Ovary (tissue), 9 donors: ENCODE results near the gene MSI2. TPM values are rescaled to one million over a fixed set of nuclear protein-coding genes. Genes with fewer than 3 reads are reported as not detected.

Source experiments
- DNase-seq, 5 donors: peaks; one replicate each; pipeline ENCODE4 v3.0.0-alpha.2; 2019 to 2020
- H3K27ac ChIP-seq, 2 donors: fragments of 200-600 bp; one replicate each; pipeline versions ENCODE4 v1.5.1 to v1.8.0; 2019 to 2022
- H3K27me3 ChIP-seq: fragments of 200-600 bp; one replicate; pipeline ENCODE4 v1.8.0; 2022
- H3K36me3 ChIP-seq: fragments of 200-600 bp; sonication (generic); one replicate; pipeline ENCODE4 v1.5.1; 2019
- H3K4me1 ChIP-seq: one replicate; pipeline ENCODE4 v1.8.1; 2013; ENCODE audit warnings: mild to moderate bottlenecking, moderate library complexity; ENCODE audit not compliant: insufficient read depth
- H3K4me3 ChIP-seq: fragments of 200-600 bp; sonication (generic); one replicate; pipeline ENCODE4 v1.5.1; 2017
- H3K9me3 ChIP-seq, 2 donors: fragments of 200-600 bp in 1 of 2; sonication (generic) in 1 of 2; one replicate each; pipeline versions ENCODE4 v1.5.1 to v1.8.1; 2013 to 2019; ENCODE audit warnings: mild to moderate bottlenecking in 1 of 2, moderate library complexity in 1 of 2
- CTCF ChIP-seq, 3 donors: fragments of 450-650 bp in 2 of 3; fragments of 200-600 bp in 1 of 3; IDR thresholded peaks; one replicate each; pipeline versions ENCODE4 v1.5.1 to v1.8.0; 2016 to 2022; ENCODE audit warnings: antibody characterized with exemption in 3 of 3, mild to moderate bottlenecking in 1 of 3
- EP300 ChIP-seq: sonication (generic); formaldehyde crosslinking; IDR thresholded peaks from one replicate; pipeline ENCODE4 v1.6.1; 2017; ENCODE audit warnings: antibody characterized with exemption
- POLR2A ChIP-seq: fragments of 450-650 bp; IDR thresholded peaks from one replicate; pipeline ENCODE4 v1.6.1; 2017; ENCODE audit warnings: antibody characterized with exemption, mild to moderate bottlenecking, moderate library complexity
- WGBS, 3 donors: extraction: QIAGEN DNeasy Blood & Tissue Kit in 1 of 3; methylation state at CpG; one replicate each; pipeline versions ENCODE4 v1.1.5 to v1.1.7; 2013 to 2017; 5-methylcytosine and 5-hydroxymethylcytosine counted together
- intact Hi-C, 4 donors: fragments of 100-400 bp; cut with DNase I; formaldehyde crosslinking; loops; one replicate each; pipeline versions ENCODE4 v1.11.0 to v1.15.1; 2022 to 2023
- polyA plus RNA-seq, 2 donors: library from polyadenylated mRNA; stranded (reverse); fragments of 200-250 nt in 1 of 2; fragments of 350-450 nt in 1 of 2; fragmentation: Illumina TruSeq in 1 of 2; extraction: RNeasy Lipid Tissue Mini Kit (QIAGEN cat#74804) in 1 of 2; gene quantifications; one replicate each; pipeline ENCODE4 v1.2.3, GENCODE V29; 2013 to 2014
- total RNA-seq, 7 donors: library from RNA; depleted of rRNA in 2 of 7; stranded (reverse); fragments of >200 nt in 2 of 7; fragmentation: NEBNext Ultra II Directional in 3 of 7; extraction: Animal tissue kit (Norgen Biotek cat#: 25700) in 3 of 7; gene quantifications; one replicate each; pipeline versions ENCODE4 v1.1.0 to v1.2.4, GENCODE V29; 2016 to 2023
- donor health status: DM: no; HTN: no; CAD: no; lungs with moderate emphysema.
- donor health status: DM: no; HTN: no; CAD: no.
- donor health status: Bipolar disorder and iron deficiency.
- donor health status: DM: yes; HTN: yes; CAD: no.
- donor health status: DM: no; HTN: no; CAD: no.
- donor health status: DM: yes; HTN: yes; CAD: no.

The MSI2 gene
- total and polyA plus RNA-seq, 9 donors = 43.1 to 199 (median 120) TPM

DNA sequence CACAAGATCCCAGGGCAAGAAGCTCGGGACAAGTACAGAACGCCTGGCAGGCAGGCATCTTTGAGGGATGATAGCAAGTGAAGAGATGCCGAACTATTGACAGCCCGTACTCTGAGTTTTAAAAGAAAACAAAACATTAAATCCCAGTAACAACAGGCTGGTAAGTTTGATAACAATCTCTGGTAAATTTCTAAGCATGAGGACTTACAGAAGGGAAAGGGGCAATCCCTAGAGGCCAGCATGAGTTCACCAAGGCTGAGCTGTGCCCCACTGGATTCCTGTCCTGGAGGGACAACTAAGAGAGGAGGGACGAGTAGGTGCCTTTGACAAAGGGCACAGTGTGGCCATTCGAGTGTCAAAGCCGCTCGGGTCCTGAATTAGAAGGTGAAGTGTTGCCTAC is 462.6 kb downstream of the MSI2 start:
- H3K27ac ChIP-seq = no peak overlapping the region
- H3K36me3 ChIP-seq = no peaks in the 10 kb centered on the region
- intact Hi-C loops = no loop called here
- DNase-seq = no peak
- peaks cover 2% of the 10 kb centered on the region for H3K4me1 ChIP-seq
- H3K27me3 ChIP-seq = no peaks in the 10 kb centered on the region
- no peak for TF ChIP-seq POLR2A
- TF ChIP-seq CTCF (IDR thresholded peaks at IDR 0.05) = no peak
- TF ChIP-seq EP300 = no peak
- no peak overlapping the region for H3K4me3 ChIP-seq
- WGBS, 3 donors = 79 to 83% (median 82%) methylated on average over 8 of the region's 8 CpGs
- H3K9me3 ChIP-seq = no peaks in the 10 kb centered on the region

GRCh38 chr17:57720386-57721035 is 464.2 kb downstream of the MSI2 start:
- DNase-seq = no peak
- Histone ChIP-seq H3K9me3 (no peaks in the 10 kb centered on the region), H3K4me3 (no peak overlapping the region), H3K4me1 (no peaks in the 10 kb centered on the region), H3K36me3 (no peaks in the 10 kb centered on the region), H3K27me3 (no peaks in the 10 kb centered on the region), H3K27ac (no peak overlapping the region)
- TF ChIP-seq POLR2A = no peak
- no peak for TF ChIP-seq CTCF (IDR thresholded peaks at IDR 0.05)
- no peak for TF ChIP-seq EP300
- intact Hi-C loops = no loop called here
- WGBS, 3 donors = 78 to 92% (median 88%) methylated on average over 2 of the region's 2 CpGs

- Histone ChIP-seq H3K4me1 (no peaks in the 10 kb centered on the region), H3K27me3 (no peaks in the 10 kb centered on the region), H3K36me3 (no peaks in the 10 kb centered on the region), H3K9me3 (no peaks in the 10 kb centered on the region), H3K27ac (no peak overlapping the region), H3K4me3 (no peak overlapping the region)
- no peak for DNase-seq
- intact Hi-C loops = no loop called here
- 94 to 98% (median 94%) methylated on average over 3 of the region's 3 CpGs for WGBS, 3 donors
- TF ChIP-seq EP300 = no peak
- no peak for TF ChIP-seq POLR2A
- TF ChIP-seq CTCF (IDR thresholded peaks at IDR 0.05) = no peak
Measured at GRCh38 chr17:57721967-57722703, 465.8 kb downstream of the MSI2 start.

DNA sequence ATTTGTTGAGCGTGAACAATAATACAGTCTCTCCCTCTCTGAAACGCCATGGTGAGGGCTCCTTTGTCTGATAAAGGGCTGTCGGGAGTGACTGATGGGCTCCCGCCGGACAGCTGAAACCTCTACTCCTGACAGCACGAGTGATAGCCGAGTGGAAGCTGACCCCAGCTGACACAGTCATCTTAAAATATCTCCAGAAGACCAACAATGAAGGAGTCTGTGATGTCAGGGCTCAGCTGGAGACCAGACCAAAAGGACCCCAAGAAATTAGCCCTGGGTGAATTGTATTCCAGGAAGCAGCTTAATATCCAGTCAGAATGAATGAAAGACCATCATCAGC is 466.4 kb downstream of the MSI2 start:
- intact Hi-C loops = no loop called here
- Histone ChIP-seq H3K4me1 (no peaks in the 10 kb centered on the region), H3K36me3 (no peaks in the 10 kb centered on the region), H3K9me3 (no peaks in the 10 kb centered on the region), H3K27ac (no peak overlapping the region), H3K4me3 (no peak overlapping the region), H3K27me3 (no peaks in the 10 kb centered on the region)
- TF ChIP-seq POLR2A (no peak), CTCF (IDR thresholded peaks at IDR 0.05) (no peak), EP300 (no peak)
- 78 to 82% (median 80%) methylated on average over 7 of the region's 7 CpGs for WGBS, 3 donors
- DNase-seq = no peak
